NCI-H460 (cell line): ENCODE measurements around the gene GPR18. TPM values are rescaled to one million over a fixed set of nuclear protein-coding genes. Genes with fewer than 3 reads are reported as not detected.
A peak's percentile ranks its signal among the peaks of the same experiment; 100 is the strongest.

Experiments used
- DNase-seq: peaks from one replicate; pipeline ENCODE4 v3.0.0-alpha.2; 2016; ENCODE audit warnings: low read depth; ENCODE audit errors: extremely low read depth
- total RNA-seq: library from RNA; depleted of rRNA; stranded (reverse); fragments of >200 nt; shearing (Covaris generic); gene quantifications from 2 replicates; pipeline ENCODE4 v1.2.3, GENCODE V29; 2014

Gene GPR18
- total RNA-seq, 1 experiment from 2014 or later = not detected

DNA sequence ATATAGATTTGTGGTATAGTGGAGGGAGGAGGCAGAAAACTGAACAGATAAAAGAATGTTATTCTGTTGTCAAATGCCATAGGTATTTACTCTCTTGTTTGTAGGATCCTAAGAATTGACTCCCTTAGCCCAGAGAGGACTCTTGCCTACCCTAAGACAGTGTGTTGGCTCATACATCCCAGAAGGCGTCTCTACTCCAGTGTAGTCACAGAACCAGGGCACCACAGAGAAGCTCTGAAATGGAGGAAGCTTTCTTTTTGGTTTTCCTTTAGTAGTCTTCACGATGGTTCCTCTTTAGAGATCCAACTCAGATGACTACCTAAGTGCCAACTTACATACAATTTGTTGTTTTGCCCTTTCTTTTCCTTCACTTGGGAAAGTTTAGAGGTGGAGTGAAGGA, 35.0 kb upstream of the GPR18 start:
- DNase-seq = no peak

DNA sequence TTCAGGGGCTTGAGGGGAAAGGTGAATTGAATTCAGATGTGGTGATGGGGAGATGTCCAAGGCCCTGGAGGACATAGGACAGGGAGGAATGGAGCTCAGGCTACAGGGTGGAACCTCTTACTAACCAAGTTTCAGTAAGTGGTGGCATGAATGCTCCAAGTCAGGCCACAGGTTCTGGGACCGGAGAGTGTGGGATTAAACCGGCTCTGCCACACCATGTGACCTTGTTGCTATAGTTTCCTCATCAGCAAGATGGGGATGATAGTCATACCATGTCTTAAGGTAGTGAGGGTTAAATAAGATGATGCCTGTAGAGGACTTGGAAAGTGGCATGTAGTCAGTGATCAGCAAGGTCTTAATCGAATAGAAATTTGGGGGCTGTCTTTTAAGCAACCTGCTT, 32.7 kb upstream of the GPR18 start:
- DNase-seq = no peak

DNA sequence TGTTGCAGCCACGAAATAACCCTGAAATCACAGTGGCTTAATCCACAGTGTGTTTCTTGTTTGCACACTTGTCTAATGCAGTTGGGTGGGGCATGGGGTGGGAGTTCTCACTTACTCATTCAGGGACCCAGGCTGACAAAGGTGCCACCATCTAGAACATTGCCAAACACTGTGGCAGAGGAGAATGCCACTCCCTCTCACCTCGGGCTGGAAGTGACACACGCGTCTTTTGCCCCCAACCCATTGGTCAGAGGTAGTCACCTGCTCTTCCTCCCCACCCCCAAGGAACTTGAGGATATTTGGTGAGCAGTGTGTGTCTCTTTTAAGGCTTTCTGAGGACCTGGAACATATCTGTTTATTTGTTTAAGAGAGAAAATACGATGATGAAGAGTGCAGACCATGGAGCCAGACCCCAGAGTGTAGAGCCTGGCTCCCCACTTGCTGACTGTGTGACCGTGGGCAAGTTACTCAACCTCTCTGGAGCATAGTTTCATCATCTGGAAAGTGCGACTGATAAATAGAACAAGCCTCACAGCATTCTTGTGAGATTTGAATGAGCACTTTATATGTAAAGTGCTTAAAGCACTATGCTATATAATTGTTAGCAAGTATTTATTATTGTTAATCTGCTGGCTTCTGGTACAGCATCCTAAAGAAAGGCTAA, 31.6 kb upstream of the GPR18 start:
- DNase-seq = no peak

DNA sequence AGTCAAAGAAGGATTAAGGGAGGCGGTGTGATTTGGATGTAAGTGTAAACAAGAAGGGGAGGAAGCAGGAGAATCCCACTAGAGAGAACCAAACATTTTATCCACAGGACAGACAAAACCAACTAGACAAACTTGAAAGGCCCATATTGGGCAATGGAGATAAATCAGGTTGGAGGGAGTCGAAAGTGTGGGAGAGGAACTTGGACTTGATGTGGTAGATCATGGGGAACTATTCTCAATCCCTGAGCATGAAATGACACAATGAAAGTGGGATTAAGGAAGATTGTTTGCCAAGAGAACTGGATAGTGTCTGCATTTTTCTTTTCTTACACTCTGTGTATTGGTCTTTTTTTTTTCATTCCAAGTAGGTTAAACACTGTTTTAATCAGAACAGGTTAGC, 31.1 kb upstream of the GPR18 start:
- no peak for DNase-seq

DNA sequence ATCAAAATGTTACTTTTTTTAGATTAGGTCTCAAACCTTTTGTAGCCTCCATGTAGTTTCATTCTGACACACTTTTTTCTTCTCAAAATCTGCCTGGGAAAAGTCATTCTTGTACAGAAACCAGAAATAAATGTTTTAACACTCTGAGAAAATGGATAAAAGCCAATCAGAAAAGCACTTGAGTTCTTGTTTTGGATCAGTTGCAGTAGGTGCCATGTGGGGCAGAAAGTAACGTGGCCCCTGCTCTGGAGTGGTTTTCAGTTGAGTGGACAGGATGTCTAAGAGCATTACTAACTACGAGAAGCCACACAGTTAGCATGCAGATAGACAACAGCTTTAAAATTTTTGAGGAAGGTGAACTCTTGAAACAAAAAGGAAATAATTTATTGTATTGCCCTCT, 29.9 kb upstream of the GPR18 start:
- no peak for DNase-seq

DNA sequence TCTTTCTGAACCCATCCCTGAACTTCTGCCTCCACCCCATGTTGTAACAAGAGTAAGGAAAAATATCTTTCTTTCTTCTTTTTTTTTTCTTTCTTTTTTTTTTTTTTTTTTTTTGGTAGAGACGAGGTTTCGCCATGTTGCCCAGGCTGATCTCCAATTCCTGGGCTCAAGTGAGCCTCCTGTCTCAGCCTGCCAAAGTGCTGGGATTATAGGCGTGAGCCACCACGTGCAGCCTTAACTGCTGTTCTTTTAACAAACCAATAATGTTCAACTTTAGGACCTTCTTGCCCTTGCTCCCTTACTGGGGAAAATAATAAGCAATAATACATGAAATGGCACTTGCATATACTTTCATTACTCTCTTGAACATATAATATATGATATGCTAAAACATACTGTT, 29.4 kb upstream of the GPR18 start:
- DNase-seq = no peak

DNA sequence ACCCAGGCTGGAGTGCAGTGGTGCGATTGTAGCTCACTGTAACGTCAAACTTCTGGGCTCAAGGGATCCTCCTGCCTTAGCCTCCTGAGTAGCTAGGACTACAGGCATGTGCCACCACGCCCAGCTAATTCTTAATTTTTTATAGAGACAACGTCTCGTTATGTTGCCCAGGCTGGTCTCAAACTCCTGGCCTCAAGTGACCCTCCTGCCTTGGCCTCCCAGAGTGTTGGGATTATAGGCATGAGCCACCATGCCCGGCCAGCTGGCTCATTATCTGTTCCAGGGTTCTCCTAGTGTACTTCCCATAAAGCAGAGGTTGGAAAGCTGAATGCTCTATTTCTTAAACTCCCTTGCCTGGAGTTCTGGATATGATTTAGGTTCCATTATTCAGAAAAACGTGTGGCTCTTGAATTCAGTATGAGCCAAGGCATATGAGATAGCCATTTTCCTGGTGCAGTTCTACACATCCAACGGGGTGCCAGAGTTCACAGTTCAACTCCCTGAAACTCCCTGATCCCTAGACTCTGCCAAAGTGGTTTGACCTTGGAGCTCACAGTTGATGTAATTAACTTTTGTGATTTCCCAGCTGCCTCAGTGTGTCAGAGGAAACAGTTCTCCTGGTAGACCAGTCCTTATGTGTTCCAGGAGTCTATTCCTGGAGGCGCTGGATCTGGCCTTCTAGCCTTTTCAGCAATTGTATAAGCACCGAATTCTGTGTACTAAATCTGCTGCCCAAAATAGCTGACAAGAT, 27.4 kb upstream of the GPR18 start:
- no peak for DNase-seq

DNA sequence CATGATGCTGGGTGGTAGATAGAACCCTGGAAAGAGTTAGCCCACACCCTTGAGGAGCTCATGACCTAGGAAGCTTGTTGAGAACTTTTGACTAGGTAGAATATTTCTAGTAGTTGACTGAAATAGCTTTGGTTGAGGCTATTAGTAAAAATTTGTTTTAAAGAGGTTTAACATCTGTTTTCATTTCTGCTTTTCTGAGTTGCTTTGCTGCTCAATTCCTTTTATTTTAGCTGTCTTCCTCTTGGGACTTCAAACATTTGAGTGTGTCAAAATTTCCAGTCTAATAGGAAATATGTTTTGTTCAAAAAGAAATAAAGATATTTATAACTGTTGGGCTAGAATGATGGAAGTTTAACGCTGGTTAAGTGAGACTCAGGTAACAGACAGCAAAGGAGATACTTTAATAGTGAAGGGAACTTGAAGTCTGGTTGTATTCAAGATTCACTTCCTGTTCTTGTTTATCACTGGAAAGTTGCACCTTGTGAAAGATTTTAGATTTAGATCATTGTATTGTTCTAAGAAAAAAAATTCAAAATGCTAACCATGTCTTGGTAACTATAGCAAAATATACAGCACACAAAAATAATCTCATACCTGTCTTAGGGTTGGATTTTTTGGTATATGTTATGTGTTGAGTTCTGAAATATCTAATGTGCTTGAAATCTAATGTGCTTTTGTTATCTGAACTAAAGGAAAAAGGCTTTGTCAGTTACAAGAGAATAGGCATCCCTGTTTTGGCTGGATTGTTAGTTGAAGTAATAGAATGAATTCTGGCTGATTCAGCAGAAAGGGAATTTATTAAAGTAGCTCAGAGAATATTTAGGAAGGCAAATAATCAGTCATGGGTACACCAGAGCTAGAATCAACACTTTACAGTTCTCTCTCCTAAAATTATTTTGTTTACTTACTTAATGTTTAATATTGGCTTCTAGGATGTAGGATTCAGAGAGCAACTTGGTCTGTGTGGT, 24.4 kb upstream of the GPR18 start:
- DNase-seq = no peak

DNA sequence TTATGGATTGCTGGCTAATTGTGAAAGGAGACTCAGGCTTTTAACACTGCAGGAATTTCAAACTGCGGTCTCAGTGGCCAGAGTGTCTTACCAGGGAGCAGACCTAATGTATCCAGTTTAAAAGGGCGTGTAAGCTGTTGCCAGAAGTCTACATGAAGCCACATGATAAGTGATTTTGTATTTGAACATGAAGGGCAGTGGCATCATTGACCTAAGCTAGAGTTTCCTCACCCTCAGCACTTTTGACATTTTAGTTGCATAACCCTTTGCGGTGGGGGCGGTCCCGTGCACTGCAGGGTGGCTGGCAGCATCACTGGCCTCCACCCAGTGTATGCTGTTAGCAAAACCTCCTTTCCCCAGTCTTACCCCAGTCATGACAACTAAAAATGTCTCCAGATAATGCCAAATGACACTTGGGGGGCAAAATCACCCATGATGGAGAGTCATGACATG, 23.7 kb upstream of the GPR18 start:
- no peak for DNase-seq

DNA sequence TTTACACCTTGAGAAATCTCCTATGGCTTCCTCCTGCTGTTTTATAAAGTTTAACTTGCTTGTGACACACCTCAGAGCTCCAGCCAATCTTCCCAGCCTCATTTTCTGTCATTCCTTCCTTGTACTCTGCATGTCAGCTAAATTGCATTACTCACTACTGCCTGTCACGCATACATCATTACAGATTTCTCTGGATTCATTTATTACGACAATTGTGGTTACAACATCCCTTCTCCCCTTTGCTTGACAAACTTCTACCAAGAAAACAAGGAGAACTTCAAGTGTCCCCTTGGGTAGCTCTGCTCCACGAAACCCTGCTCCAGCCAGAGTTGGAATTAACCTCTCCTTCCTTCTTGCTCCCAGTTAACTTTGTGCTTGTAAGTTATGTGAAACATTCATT, 22.0 kb upstream of the GPR18 start:
- no peak for DNase-seq

DNA sequence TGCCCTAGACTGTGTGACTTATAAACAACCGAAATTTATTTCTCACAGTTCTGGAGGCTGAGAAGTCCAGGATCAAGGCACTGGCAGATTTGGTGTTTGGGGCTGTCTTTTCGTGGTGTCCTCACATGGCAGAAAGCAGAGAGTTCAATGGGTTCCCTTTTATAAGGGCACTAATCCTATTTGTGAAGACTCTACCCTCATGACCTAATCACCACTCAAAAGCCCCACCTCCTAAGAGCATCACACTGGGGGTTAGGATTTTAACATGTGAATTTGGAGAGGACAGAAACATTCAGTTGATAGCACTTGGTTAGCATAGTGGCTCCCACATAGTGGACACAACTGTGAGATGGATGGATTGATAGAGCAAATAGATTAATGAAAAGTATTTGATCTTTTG, 21.5 kb upstream of the GPR18 start:
- DNase-seq = no peak

DNA sequence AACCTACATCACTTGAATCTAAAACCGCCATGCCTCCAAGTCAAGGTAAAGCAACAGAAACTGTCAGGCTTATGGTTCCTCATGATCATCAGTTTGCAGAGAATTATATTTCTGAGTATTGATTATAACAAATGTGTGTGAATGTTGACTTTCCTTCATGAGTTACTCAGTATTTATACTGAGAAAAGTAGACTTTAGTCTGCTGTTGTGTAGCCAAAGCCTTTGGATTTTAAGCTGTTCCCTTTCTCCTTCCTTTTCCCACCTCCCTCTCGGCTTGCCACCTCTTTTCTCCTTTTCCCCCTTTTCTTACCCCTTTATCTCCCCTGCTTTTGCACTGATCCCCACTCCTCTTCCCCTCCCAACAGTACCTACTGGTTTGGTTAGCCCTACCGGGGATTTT, 20.7 kb upstream of the GPR18 start:
- DNase-seq = no peak

DNA sequence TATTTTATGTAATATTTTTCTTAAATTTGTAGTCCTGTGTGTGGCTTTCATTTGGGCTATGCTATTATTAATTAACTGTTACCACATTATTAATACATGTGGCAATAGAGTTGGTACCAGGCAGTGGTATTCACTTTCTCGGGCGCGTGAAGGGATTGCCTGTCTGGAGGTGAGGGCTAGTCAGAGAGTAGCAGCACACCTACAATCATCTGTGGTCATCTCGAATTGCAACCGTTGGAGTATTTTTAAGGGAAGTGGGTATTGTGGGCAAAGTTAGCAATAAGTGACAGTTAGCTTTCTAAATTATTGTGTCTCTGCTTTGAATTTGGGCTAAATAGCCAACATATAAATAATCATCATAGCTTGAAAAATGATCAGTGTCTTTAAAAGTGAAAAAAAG, 20.0 kb upstream of the GPR18 start:
- DNase-seq = no peak

DNA sequence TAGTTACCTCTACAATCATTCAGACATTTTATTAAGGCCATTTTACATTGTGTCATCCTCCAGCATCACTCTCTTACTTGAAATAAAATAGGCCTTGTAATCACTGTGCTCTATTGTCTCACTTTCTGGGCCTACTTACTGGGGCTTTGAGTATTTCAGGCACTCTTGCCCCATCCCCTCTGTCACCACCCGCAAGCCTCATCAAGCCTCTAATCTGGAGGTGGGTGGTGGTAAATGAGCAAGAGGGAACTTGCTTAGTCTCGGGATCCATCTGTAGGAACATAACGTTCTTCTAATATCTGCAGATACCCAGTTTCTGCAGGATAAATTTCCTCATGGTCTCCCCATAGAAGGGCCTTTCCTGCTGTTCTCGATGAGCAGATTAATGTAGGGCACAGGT, 19.4 kb upstream of the GPR18 start:
- no peak for DNase-seq

DNA sequence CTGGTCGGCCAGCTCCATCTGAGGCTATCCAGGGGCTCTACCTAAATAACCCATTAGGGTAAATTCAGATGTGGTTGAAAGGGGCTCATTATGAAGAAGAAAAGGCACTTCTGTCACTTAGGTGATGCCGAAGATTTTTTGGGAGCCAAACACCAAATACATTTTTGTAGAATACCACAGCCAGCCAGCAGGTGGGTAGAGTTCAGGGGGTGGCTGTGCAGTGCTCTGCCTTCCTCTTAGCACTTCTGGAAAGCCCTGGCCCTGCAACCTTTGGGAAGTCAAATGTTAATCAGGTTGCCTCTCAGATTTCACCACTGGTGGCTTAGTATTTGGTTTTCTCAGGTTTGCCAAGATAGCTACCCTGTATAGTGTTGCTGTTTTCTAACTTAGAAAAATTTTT, 18.5 kb upstream of the GPR18 start:
- no peak for DNase-seq

DNA sequence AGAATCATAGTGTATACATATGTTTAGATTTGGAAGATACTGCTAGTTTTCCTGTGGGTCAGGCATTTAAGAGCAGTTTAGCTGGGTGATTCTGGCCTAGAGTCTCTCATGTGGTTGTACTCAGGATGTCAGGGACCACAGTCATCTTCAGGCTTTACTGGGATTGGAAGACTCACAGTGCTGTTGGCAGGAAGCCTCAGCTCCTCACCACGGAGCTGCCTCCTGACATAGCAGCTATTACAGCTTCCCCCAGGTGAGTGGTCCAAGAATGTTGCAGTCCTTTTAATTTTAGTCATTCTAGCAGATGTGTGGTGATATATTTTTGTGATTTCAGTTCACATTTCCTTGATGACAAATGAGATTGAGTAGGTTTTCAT, 16.9 kb upstream of the GPR18 start:
- no peak for DNase-seq

DNA sequence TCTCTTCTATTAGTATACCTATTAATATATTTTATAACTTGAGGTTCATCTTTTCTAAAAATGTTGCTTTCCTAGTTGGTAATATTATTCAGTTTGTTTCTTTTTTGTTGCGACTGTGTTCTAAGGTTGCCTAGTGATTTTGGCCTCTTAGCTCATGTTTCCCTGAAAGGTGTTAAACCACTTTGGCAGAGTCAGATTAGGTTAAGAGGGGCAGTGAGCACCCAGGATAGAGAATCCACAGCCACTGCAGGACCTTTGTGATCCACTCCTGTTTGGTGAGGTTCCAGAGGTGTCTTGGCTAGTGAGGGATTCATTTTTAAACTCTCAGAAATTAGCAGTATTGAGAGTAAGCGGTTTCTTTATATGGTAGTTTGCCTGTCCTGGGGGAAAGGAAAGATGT, 14.9 kb upstream of the GPR18 start:
- DNase-seq = no peak

DNA sequence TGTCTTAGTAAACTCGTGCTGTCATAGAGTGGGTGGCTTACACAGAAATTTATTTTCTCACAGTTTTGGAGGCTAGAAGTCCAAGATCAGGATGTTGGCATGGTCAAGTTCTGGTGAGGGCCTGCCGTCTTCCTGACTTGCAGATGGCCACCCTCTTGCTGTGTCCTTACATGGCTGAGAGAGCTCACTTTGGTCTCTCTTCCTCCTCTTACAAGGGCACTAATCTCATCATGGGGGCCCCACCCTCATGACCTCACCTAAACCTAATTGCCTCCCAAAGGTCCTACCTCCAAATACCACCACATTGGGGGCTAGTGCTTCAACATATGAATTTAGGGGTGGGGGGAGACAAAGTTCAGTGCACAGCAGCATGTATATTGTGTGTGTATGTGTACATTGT, 14.3 kb upstream of the GPR18 start:
- DNase-seq = no peak

DNA sequence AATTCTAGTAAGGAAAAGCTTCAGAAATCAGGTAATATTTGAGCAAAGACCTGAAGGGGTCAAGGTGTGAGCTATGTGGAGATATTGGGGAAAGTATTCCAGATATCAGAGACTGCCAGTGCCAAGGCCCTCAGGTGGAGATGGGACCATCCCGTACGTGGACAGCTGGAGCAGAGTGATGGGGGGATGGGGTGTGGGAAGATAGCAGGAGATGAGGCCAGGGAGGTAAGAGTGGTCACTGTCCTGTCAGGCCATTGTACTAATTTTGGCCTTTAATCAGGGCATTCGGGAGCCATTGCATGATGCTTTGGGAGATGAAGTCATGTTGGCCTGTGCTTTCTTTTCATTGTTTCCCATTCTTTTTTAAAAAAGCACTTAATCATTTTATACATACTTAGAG, 13.1 kb upstream of the GPR18 start:
- DNase-seq = no peak

DNA sequence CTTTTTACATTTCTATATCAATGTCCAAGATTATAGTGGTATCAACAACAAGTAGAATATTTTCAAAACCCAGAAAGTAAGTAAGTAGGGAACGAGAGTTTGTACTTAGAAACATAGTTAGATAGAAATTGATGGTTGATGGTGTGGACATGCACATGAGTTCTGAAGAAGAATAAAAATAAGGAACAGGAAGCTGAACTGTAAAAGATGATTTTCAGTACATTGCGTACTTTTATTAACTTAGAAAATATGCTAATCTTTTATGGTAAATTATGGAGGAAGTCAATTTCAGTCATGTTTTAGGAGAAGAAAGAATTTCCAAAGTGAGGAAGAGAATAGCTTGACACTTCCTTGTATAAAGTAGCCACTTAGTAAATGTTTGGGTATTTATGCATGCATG, 12.3 kb upstream of the GPR18 start:
- DNase-seq = no peak

DNA sequence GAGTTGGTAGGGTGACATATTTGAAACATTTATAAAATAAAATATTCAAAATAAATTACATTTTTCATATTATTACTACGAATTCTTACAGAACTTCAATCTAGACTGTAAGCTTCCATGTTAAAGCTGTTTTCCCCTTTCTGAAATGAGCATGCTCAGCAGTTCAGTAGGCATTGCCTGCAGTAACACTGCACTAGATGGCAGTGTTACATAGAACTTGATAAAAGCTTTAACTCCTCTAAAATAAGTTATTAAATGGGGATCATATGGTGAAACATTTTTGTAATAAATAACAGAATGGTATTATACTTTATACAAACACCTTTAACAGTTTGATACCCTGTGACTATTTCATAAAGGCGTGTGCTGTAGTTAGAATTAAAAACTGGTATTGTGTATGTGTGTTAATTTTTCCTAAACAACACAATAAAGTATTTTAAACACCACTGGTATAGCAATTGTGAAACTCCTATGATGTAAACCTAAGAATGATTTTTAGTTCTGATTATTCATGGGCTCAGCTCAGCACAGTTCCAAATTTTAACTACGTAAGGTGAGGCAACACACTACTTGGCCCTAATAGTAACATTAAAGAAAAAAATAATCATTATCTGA, 11.6 kb upstream of the GPR18 start:
- DNase-seq = peak; percentile 32
